Endodermal cell (in vitro differentiated cells): Measurements from ENCODE around the gene ADAM19. TPM values are rescaled to one million over a fixed set of nuclear protein-coding genes. Genes with fewer than 3 reads are reported as not detected.

Experiments
- DNase-seq: peaks from one replicate; pipeline ENCODE4 v3.0.0-alpha.2; 2017
- H3K27ac ChIP-seq: 2 replicates; pipeline ENCODE4 v1.5.1; 2013; ENCODE audit warnings: mild to moderate bottlenecking, low read depth, low read length, moderate library complexity
- H3K27me3 ChIP-seq: 2 replicates; pipeline ENCODE4 v1.6.1; 2013; ENCODE audit warnings: mild to moderate bottlenecking, low read length, moderate library complexity; ENCODE audit not compliant: insufficient read depth, control insufficient read depth, poor library complexity, severe bottlenecking
- H3K36me3 ChIP-seq: 2 replicates; pipeline ENCODE4 v1.7.0; 2013; ENCODE audit warnings: mild to moderate bottlenecking, low read length, moderate library complexity; ENCODE audit not compliant: control insufficient read depth, insufficient read depth
- H3K4me1 ChIP-seq: one replicate; pipeline ENCODE4 v1.7.0; 2013; ENCODE audit warnings: low read length; ENCODE audit not compliant: control insufficient read depth, insufficient read depth
- H3K4me3 ChIP-seq: 2 replicates; pipeline ENCODE4 v1.5.1; 2013; ENCODE audit warnings: mild to moderate bottlenecking, low read length, moderate library complexity
- H3K9ac ChIP-seq: 2 replicates; pipeline ENCODE4 v1.6.1; 2013; ENCODE audit warnings: mild to moderate bottlenecking, low read length, moderate library complexity; ENCODE audit not compliant: poor library complexity, severe bottlenecking; ENCODE audit errors: extremely low read depth
- H3K9me3 ChIP-seq: 2 replicates; pipeline ENCODE4 v1.6.1; 2013; ENCODE audit warnings: mild to moderate bottlenecking, low read length, moderate library complexity; ENCODE audit not compliant: control insufficient read depth
- H3K27ac Mint-ChIP-seq: 2 replicates; pipeline ENCODE4 v1.8.0; 2020; ENCODE audit warnings: mixed read lengths
- H3K27me3 Mint-ChIP-seq: 2 replicates; pipeline ENCODE4 v1.8.0; 2021; ENCODE audit warnings: mild to moderate bottlenecking, mixed read lengths; ENCODE audit not compliant: insufficient read depth
- H3K36me3 Mint-ChIP-seq: 2 replicates; pipeline ENCODE4 v1.8.0; 2020; ENCODE audit warnings: low read depth, mixed read lengths
- H3K4me1 Mint-ChIP-seq: 2 replicates; pipeline ENCODE4 v1.8.0; 2020; ENCODE audit warnings: mixed read lengths
- H3K4me3 Mint-ChIP-seq: 2 replicates; pipeline ENCODE4 v1.8.0; 2020; ENCODE audit warnings: mild to moderate bottlenecking, moderate library complexity, mixed read lengths
- H3K9me3 Mint-ChIP-seq: 2 replicates; pipeline ENCODE4 v1.8.0; 2020; ENCODE audit warnings: mild to moderate bottlenecking, mixed read lengths
- WGBS, 2 experiments: methylation state at CpG; one replicate each; pipeline versions ENCODE4 v1.1.5 to v1.1.7; 2013; ENCODE audit warnings: missing lambda C conversion rate in 2 of 2, mixed read lengths in 1 of 2; ENCODE audit not compliant: insufficient coverage in 1 of 2, insufficient read length in 1 of 2; 5-methylcytosine and 5-hydroxymethylcytosine counted together
- total RNA-seq, 2 donors: library from RNA; stranded (reverse); fragmentation: NEBNext Ultra II Directional in 1 of 2; extraction: Animal tissue kit (Norgen Biotek cat#: 25700) in 1 of 2; gene quantifications; 2 replicates in 1 of 2; 3 replicates in 1 of 2; pipeline ENCODE4 v1.2.1, GENCODE V29; 2021
- TF ChIP-seq, protein P1 (sequence below): fragments of 200-600 bp; sonication (generic); conservative IDR thresholded peaks from 2 replicates; pipeline ENCODE4 v1.5.0; 2021; ENCODE audit warnings: antibody characterized with exemption, mild to moderate bottlenecking

Gene ADAM19
- total RNA-seq, 2 donors from 2014 or later, result 96.1 to 119 TPM

GRCh38 chr5:157584628-157585027 lies 9.1 kb upstream of the ADAM19 start:
- Mint-ChIP-seq H3K4me3 (no peak overlapping the region), H3K4me1 (peaks cover 10% of the 10 kb centered on the region), H3K9me3 (no peaks in the 10 kb centered on the region), H3K27me3 (peaks cover 9% of the 10 kb centered on the region), H3K27ac (no peak overlapping the region), H3K36me3 (no peaks in the 10 kb centered on the region)
- Histone ChIP-seq H3K36me3 (no peaks in the 10 kb centered on the region), H3K27ac (no peak overlapping the region), H3K27me3 (peaks cover 13% of the 10 kb centered on the region), H3K4me1 (no peaks in the 10 kb centered on the region), H3K4me3 (no peak overlapping the region), H3K9ac (no peak overlapping the region), H3K9me3 (no peaks in the 10 kb centered on the region)
- no CpG with 5 or more reads among the region's 1 CpG for WGBS, 2 experiments
- TF ChIP-seq, protein P1, sequence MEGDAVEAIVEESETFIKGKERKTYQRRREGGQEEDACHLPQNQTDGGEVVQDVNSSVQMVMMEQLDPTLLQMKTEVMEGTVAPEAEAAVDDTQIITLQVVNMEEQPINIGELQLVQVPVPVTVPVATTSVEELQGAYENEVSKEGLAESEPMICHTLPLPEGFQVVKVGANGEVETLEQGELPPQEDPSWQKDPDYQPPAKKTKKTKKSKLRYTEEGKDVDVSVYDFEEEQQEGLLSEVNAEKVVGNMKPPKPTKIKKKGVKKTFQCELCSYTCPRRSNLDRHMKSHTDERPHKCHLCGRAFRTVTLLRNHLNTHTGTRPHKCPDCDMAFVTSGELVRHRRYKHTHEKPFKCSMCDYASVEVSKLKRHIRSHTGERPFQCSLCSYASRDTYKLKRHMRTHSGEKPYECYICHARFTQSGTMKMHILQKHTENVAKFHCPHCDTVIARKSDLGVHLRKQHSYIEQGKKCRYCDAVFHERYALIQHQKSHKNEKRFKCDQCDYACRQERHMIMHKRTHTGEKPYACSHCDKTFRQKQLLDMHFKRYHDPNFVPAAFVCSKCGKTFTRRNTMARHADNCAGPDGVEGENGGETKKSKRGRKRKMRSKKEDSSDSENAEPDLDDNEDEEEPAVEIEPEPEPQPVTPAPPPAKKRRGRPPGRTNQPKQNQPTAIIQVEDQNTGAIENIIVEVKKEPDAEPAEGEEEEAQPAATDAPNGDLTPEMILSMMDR, result no peak
- no peak for DNase-seq

DNA sequence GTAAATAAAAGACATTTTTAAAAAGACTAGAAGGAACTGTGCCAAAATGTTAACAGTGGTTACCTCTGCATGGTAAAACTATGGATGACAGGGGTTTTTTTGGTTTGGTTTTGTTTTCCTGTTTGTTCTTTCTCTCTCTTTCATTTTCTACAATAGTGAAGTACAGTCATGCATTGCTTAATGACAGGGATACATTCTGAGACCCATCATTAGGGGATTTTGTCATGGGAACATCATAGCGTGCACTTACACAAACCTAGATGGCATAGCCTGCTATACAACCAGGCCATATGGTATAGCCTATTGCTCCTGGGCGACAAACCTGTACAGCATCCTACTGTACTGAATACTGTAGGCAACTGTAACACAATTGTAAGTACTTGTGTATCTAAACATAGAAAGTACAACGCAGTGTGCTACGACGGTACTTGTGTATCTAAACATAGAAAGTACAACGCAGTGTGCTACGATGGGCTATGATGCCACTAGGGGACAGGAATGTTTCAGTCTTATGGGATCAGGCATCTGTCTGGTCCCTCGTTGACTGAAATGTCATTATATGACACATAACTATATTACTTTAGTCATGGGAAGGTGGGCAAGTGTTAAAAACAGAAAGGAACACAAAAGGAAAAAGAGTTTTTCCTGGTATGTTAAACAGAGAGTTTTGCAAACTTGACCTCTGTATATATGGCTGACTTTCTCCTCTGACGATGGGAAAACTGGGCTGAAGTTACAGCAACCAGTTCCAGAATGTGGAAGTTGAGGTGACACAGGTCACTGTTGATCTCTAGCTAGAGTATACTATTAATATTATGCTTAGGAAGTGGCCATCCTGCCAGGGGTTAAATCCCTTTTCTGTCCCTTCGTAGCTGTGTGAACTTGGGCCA lies 7.4 kb upstream of the ADAM19 start:
- no peaks in the 10 kb centered on the region for H3K36me3 Mint-ChIP-seq
- Histone ChIP-seq H3K4me1 (peaks cover 10% of the 10 kb centered on the region), H3K4me3 (no peak overlapping the region), H3K27me3 (peaks cover 5% of the 10 kb centered on the region), H3K36me3 (no peaks in the 10 kb centered on the region), H3K9me3 (no peaks in the 10 kb centered on the region), H3K9ac (no peak overlapping the region), H3K27ac (no peak overlapping the region)
- no peaks in the 10 kb centered on the region for H3K9me3 Mint-ChIP-seq
- no peak overlapping the region for H3K27ac Mint-ChIP-seq
- no peak for DNase-seq
- peaks cover 22% of the 10 kb centered on the region for H3K4me1 Mint-ChIP-seq
- 92 to 100% methylated on average over 3 to 10 of the region's 10 CpGs for WGBS, 2 experiments
- no peak overlapping the region for H3K4me3 Mint-ChIP-seq
- H3K27me3 Mint-ChIP-seq, result peaks cover 1% of the 10 kb centered on the region
- TF ChIP-seq, protein P1, result no peak

GRCh38 chr5:157581901-157582300 lies 6.3 kb upstream of the ADAM19 start:
- 95 to 100% methylated on average over 3 to 5 of the region's 5 CpGs for WGBS, 2 experiments
- DNase-seq, result no peak
- peaks cover 31% of the 10 kb centered on the region for H3K4me1 Mint-ChIP-seq
- H3K27ac Mint-ChIP-seq, result no peak overlapping the region
- TF ChIP-seq, protein P1, result no peak
- Histone ChIP-seq H3K27ac (no peak overlapping the region), H3K4me3 (no peak overlapping the region), H3K4me1 (peaks cover 12% of the 10 kb centered on the region), H3K27me3 (no peaks in the 10 kb centered on the region), H3K36me3 (no peaks in the 10 kb centered on the region), H3K9me3 (no peaks in the 10 kb centered on the region), H3K9ac (no peak overlapping the region)
- H3K4me3 Mint-ChIP-seq, result no peak overlapping the region
- no peaks in the 10 kb centered on the region for H3K27me3 Mint-ChIP-seq
- no peaks in the 10 kb centered on the region for H3K36me3 Mint-ChIP-seq
- no peaks in the 10 kb centered on the region for H3K9me3 Mint-ChIP-seq
